HepG2 (cell line): ENCODE results near the gene OST4. TPM values are rescaled to one million over a fixed set of nuclear protein-coding genes. Genes with fewer than 3 reads are reported as not detected.

Source experiments
- CBX2 ChIP-seq, 2 experiments: fragments of 200-600 bp in 1 of 2; sonication (generic); formaldehyde crosslinking in 1 of 2; IDR thresholded peaks; 2 replicates each; pipeline versions ENCODE4 v1.7.0 to v1.8.1; 2018 to 2022; ENCODE audit warnings: low read depth in 2 of 2, low read length in 1 of 2, mild to moderate bottlenecking in 1 of 2, missing genetic modification reagents in 1 of 2
- HMGA1 ChIP-seq: sonication (generic); formaldehyde crosslinking; conservative IDR thresholded peaks from 2 replicates; pipeline ENCODE4 v1.4.0; 2020; ENCODE audit warnings: missing genetic modification reagents
- POLR2G ChIP-seq: fragments of 200-400 bp; formaldehyde crosslinking; IDR thresholded peaks from 2 replicates; pipeline ENCODE4 v1.6.1; 2018; ENCODE audit warnings: mild to moderate bottlenecking, low read depth, low read length, moderate library complexity
- TCF7 ChIP-seq: sonication (generic); IDR thresholded peaks from 2 replicates; pipeline ENCODE4 v1.6.1; 2016; ENCODE audit warnings: antibody characterized with exemption, low read depth
- ZFP37 ChIP-seq: sonication (generic); formaldehyde crosslinking; IDR thresholded peaks from 2 replicates; pipeline ENCODE4 v1.4.0; 2020; ENCODE audit warnings: missing genetic modification reagents, borderline replicate concordance
- ZNF556 ChIP-seq: sonication (generic); formaldehyde crosslinking; IDR thresholded peaks from 2 replicates; pipeline ENCODE4 v1.4.0; 2020; ENCODE audit warnings: mild to moderate bottlenecking, missing genetic modification reagents, borderline replicate concordance
- ZNF589 ChIP-seq: sonication (generic); formaldehyde crosslinking; conservative IDR thresholded peaks from 2 replicates; pipeline ENCODE4 v1.8.0; 2022; ENCODE audit warnings: mild to moderate bottlenecking, moderate library complexity, missing genetic modification reagents
- ZNF605 ChIP-seq: sonication (generic); formaldehyde crosslinking; IDR thresholded peaks from 2 replicates; pipeline ENCODE4 v1.8.0; 2022; ENCODE audit warnings: mild to moderate bottlenecking, missing genetic modification reagents
- polyA plus RNA-seq, 8 experiments: library from polyadenylated mRNA; depleted of rRNA in 3 of 8; stranded (reverse) in 7 of 8; unstranded in 1 of 8; fragments of >200 nt; fragmentation: Illumina TruSeq in 4 of 8; extraction: Trizol in 4 of 8; gene quantifications; 2 replicates each; pipeline versions ENCODE4 v1.2.1 to v1.2.3, GENCODE V29; 2011 to 2016; ENCODE audit warnings: low read depth in 4 of 8, missing spikeins in 1 of 8, mixed read lengths in 1 of 8; ENCODE audit not compliant: insufficient read depth in 1 of 8
- total RNA-seq, 5 experiments: library from RNA; depleted of rRNA; stranded (reverse); fragments of >200 nt; fragmentation: Illumina TruSeq; extraction: Trizol; gene quantifications; 2 replicates each; pipeline ENCODE4 v1.2.3, GENCODE V29; 2016; ENCODE audit warnings: low read depth in 1 of 5
- TF ChIP-seq, protein P1 (sequence below): sonication (generic); formaldehyde crosslinking; IDR thresholded peaks from 2 replicates; pipeline ENCODE4 v1.4.0; 2020; ENCODE audit warnings: missing genetic modification reagents
- TF ChIP-seq, protein P2 (sequence below): sonication (generic); formaldehyde crosslinking; IDR thresholded peaks from 2 replicates; pipeline ENCODE4 v1.8.1; 2023; ENCODE audit warnings: mild to moderate bottlenecking, missing genetic modification reagents
- TF ChIP-seq, protein P3 (sequence below): IDR thresholded peaks from 2 replicates; pipeline ENCODE4 v1.6.1; 2016; ENCODE audit warnings: missing compliant biosample characterization, missing genetic modification reagents, borderline replicate concordance
- TF ChIP-seq, protein P4 (sequence below): sonication (generic); formaldehyde crosslinking; IDR thresholded peaks from 2 replicates; pipeline ENCODE4 v1.9.0; 2021; ENCODE audit warnings: mild to moderate bottlenecking, missing genetic modification reagents
- TF ChIP-seq, protein P5 (sequence below): sonication (generic); formaldehyde crosslinking; IDR thresholded peaks from 2 replicates; pipeline ENCODE4 v1.5.0; 2020; ENCODE audit warnings: missing genetic modification reagents

OST4 gene
- total and polyA plus RNA-seq, 2 of the 13 experiments (the other 11 are each of a cell fraction or from before 2014, with no cell fraction given): 498 to 584 TPM

DNA sequence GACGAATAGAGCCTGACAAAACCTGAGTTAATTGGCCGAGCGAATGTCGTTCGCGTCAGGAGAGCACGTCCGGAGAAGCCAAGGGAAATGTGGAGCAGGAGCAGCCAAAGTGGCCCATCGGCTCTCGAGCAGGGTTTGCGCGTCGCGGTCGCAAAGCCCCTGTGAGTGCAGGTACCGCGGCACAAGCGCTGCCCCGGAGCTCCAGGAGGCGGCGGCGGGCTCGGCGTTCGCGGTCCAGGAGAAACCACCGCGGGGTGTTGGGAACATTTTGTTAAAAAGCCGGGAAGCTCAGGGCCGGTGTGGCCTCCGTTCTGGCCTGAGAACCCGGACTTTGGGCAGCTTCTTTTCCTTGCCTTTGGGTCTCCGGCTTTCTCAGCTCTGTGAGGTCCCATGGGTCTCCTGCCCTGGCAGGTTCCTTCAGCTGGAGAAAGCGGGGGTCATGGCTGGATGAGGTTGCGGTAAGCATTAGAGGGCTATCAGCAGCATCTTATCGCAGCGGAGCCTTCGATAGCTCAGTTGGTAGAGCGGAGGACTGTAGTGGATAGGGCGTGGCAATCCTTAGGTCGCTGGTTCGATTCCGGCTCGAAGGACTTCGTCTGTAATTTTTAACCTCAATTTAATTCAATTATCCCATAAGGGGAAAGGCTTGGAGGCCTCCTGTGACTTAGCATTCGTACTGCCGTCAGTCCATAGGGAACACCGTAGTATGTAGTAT, 21.0 kb downstream of the OST4 start (continued):
- TF ChIP-seq, protein P1, sequence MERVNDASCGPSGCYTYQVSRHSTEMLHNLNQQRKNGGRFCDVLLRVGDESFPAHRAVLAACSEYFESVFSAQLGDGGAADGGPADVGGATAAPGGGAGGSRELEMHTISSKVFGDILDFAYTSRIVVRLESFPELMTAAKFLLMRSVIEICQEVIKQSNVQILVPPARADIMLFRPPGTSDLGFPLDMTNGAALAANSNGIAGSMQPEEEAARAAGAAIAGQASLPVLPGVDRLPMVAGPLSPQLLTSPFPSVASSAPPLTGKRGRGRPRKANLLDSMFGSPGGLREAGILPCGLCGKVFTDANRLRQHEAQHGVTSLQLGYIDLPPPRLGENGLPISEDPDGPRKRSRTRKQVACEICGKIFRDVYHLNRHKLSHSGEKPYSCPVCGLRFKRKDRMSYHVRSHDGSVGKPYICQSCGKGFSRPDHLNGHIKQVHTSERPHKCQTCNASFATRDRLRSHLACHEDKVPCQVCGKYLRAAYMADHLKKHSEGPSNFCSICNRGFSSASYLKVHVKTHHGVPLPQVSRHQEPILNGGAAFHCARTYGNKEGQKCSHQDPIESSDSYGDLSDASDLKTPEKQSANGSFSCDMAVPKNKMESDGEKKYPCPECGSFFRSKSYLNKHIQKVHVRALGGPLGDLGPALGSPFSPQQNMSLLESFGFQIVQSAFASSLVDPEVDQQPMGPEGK: peak; percentile 65
- TF ChIP-seq HMGA1 (no peak), TCF7 (no peak), CBX2 (IDR thresholded peaks at IDR 0.05; ENCODE audit: low read depth, low read length) (no peak), CBX2 (CRISPR knock-in tag; IDR thresholded peaks at IDR 0.05; ENCODE audit: low read depth) (no peak), ZNF605 (peak; percentile 10; the same call in 1 of the 2 replicates), ZNF589 (CRISPR knock-in tag) (peak; percentile 73; the same call in 1 of the 2 replicates), ZFP37 (CRISPR knock-in tag) (peak; percentile 11; the same call in 1 of the 2 replicates), ZNF556 (CRISPR knock-in tag) (peak; percentile 93; the same call in 1 of the 2 replicates), POLR2G (peak; percentile 89)
- TF ChIP-seq, protein P2, sequence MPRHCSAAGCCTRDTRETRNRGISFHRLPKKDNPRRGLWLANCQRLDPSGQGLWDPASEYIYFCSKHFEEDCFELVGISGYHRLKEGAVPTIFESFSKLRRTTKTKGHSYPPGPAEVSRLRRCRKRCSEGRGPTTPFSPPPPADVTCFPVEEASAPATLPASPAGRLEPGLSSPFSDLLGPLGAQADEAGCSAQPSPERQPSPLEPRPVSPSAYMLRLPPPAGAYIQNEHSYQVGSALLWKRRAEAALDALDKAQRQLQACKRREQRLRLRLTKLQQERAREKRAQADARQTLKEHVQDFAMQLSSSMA (CRISPR knock-in tag): peak; percentile 90; the same call in 1 of the 2 replicates
- TF ChIP-seq, protein P3, sequence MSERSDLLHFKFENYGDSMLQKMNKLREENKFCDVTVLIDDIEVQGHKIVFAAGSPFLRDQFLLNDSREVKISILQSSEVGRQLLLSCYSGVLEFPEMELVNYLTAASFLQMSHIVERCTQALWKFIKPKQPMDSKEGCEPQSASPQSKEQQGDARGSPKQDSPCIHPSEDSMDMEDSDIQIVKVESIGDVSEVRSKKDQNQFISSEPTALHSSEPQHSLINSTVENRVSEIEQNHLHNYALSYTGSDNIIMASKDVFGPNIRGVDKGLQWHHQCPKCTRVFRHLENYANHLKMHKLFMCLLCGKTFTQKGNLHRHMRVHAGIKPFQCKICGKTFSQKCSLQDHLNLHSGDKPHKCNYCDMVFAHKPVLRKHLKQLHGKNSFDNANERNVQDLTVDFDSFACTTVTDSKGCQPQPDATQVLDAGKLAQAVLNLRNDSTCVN (CRISPR knock-in tag): no peak; the same call in none of the 2 replicates
- TF ChIP-seq, protein P4, sequence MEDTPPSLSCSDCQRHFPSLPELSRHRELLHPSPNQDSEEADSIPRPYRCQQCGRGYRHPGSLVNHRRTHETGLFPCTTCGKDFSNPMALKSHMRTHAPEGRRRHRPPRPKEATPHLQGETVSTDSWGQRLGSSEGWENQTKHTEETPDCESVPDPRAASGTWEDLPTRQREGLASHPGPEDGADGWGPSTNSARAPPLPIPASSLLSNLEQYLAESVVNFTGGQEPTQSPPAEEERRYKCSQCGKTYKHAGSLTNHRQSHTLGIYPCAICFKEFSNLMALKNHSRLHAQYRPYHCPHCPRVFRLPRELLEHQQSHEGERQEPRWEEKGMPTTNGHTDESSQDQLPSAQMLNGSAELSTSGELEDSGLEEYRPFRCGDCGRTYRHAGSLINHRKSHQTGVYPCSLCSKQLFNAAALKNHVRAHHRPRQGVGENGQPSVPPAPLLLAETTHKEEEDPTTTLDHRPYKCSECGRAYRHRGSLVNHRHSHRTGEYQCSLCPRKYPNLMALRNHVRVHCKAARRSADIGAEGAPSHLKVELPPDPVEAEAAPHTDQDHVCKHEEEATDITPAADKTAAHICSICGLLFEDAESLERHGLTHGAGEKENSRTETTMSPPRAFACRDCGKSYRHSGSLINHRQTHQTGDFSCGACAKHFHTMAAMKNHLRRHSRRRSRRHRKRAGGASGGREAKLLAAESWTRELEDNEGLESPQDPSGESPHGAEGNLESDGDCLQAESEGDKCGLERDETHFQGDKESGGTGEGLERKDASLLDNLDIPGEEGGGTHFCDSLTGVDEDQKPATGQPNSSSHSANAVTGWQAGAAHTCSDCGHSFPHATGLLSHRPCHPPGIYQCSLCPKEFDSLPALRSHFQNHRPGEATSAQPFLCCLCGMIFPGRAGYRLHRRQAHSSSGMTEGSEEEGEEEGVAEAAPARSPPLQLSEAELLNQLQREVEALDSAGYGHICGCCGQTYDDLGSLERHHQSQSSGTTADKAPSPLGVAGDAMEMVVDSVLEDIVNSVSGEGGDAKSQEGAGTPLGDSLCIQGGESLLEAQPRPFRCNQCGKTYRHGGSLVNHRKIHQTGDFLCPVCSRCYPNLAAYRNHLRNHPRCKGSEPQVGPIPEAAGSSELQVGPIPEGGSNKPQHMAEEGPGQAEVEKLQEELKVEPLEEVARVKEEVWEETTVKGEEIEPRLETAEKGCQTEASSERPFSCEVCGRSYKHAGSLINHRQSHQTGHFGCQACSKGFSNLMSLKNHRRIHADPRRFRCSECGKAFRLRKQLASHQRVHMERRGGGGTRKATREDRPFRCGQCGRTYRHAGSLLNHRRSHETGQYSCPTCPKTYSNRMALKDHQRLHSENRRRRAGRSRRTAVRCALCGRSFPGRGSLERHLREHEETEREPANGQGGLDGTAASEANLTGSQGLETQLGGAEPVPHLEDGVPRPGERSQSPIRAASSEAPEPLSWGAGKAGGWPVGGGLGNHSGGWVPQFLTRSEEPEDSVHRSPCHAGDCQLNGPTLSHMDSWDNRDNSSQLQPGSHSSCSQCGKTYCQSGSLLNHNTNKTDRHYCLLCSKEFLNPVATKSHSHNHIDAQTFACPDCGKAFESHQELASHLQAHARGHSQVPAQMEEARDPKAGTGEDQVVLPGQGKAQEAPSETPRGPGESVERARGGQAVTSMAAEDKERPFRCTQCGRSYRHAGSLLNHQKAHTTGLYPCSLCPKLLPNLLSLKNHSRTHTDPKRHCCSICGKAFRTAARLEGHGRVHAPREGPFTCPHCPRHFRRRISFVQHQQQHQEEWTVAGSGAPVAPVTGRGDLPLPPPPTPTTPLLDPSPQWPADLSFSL (CRISPR knock-in tag): no peak
- TF ChIP-seq, protein P5, sequence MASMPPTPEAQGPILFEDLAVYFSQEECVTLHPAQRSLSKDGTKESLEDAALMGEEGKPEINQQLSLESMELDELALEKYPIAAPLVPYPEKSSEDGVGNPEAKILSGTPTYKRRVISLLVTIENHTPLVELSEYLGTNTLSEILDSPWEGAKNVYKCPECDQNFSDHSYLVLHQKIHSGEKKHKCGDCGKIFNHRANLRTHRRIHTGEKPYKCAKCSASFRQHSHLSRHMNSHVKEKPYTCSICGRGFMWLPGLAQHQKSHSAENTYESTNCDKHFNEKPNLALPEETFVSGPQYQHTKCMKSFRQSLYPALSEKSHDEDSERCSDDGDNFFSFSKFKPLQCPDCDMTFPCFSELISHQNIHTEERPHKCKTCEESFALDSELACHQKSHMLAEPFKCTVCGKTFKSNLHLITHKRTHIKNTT (CRISPR knock-in tag): no peak
